NB4 (cell line): ENCODE data around the gene SEZ6L2.

Experiments
- MYC ChIP-seq: IDR thresholded peaks from 2 replicates; pipeline ENCODE4 v1.6.1; 2011; ENCODE audit warnings: low read depth, low read length
- POLR2A ChIP-seq: IDR thresholded peaks from 2 replicates; pipeline ENCODE4 v1.6.1; 2011; ENCODE audit warnings: mild to moderate bottlenecking; ENCODE audit not compliant: insufficient read length; ENCODE audit errors: extremely low read depth
- TF ChIP-seq, protein P1 (sequence below): IDR thresholded peaks from one replicate; pipeline ENCODE4 v1.5.1; 2012; ENCODE audit warnings: low read depth, low read length
- TF ChIP-seq, protein P2 (sequence below): IDR thresholded peaks from 2 replicates; pipeline ENCODE4 v1.6.1; 2011; ENCODE audit warnings: low read depth, low read length

DNA sequence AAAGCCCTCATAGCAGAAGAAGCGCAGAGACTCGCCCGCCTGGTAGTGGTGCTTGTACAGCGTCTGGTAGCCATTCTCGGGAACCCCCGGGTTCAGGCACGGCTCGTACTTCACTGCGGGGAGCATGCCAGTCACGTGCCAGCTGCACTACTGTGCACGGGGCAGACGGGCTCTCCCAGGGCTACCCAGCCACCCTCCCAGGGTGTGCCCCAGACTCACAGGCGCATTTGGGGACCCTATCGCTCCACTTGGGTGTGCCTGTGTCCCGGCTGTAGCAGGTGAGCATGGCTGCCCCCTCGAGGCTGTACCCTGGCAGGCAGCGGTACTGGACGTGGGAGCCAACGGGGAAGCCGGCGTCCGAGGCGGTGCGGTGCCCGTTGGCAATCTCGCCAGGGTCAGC lies 26.0 kb downstream of the SEZ6L2 start:
- TF ChIP-seq, protein P1, sequence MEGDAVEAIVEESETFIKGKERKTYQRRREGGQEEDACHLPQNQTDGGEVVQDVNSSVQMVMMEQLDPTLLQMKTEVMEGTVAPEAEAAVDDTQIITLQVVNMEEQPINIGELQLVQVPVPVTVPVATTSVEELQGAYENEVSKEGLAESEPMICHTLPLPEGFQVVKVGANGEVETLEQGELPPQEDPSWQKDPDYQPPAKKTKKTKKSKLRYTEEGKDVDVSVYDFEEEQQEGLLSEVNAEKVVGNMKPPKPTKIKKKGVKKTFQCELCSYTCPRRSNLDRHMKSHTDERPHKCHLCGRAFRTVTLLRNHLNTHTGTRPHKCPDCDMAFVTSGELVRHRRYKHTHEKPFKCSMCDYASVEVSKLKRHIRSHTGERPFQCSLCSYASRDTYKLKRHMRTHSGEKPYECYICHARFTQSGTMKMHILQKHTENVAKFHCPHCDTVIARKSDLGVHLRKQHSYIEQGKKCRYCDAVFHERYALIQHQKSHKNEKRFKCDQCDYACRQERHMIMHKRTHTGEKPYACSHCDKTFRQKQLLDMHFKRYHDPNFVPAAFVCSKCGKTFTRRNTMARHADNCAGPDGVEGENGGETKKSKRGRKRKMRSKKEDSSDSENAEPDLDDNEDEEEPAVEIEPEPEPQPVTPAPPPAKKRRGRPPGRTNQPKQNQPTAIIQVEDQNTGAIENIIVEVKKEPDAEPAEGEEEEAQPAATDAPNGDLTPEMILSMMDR: no peak
- TF ChIP-seq POLR2A: no peak
- TF ChIP-seq, protein P2, sequence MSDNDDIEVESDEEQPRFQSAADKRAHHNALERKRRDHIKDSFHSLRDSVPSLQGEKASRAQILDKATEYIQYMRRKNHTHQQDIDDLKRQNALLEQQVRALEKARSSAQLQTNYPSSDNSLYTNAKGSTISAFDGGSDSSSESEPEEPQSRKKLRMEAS: no peak
- no peak for TF ChIP-seq MYC
